Measurements from ENCODE around the gene INPP5B. TPM values are rescaled to one million over a fixed set of nuclear protein-coding genes. Genes with fewer than 3 reads are reported as not detected.
"Not testable (repeated sequence)": the region's sequence is repeated elsewhere in the genome, so short reads cannot be mapped to it uniquely, and the experiment has no call there.

INPP5B gene
- total and polyA plus RNA-seq, 2 of the 13 experiments (the other 11 are each of a cell fraction or from before 2014, with no cell fraction given), result 9.0 to 9.8 TPM

- Histone ChIP-seq H3K79me2 (ENCODE audit: insufficient read depth, low read length) (no peaks in the 10 kb centered on the region), H4K20me1 (ENCODE audit: insufficient read depth, low read length) (no peaks in the 10 kb centered on the region), H3K4me3 (replicated peaks in 1 of 3; ENCODE audit: insufficient read depth in 1 of 3, low read depth in 2 of 3, low read length in 3 of 3) (no peak overlapping the region), H3K9ac (ENCODE audit: insufficient read depth, low read depth, low read length) (no peak overlapping the region), H3K27ac (ENCODE audit: extremely low read length, insufficient read depth, low read length) (no peak overlapping the region), H3K4me2 (ENCODE audit: low read depth, low read length) (no peak overlapping the region), H3K4me1 (ENCODE audit: insufficient read depth, low read length) (no peaks in the 10 kb centered on the region), H3K27me3 (ENCODE audit: control insufficient read depth in 1 of 2, insufficient read depth in 2 of 2, low read length in 2 of 2) (no peaks in the 10 kb centered on the region), H2AFZ (ENCODE audit: low read length) (no peak overlapping the region), H3K36me3 (replicated peaks in 1 of 2; ENCODE audit: control insufficient read depth in 1 of 2, insufficient read depth in 2 of 2, low read length in 2 of 2) (no peaks in the 10 kb centered on the region), H3K9me3 (ENCODE audit: low read length) (no peaks in the 10 kb centered on the region)
- WGBS (ENCODE audit: low lambda C conversion rate), result 92% methylated on average over 8 of the region's 8 CpGs
- POLR2A ChIA-PET, result no interaction called here
- in situ Hi-C loops (cut with HindIII; ENCODE audit: extremely low pct_ligation_motif_present, low pct_unique_long_range_greater_than_20kb) (no loop called here), intact Hi-C loops (cut with micrococcal nuclease; ENCODE audit: unreplicated experiment) (no loop called here)
- no peak for FAIRE-seq
- no TSS peak for BruUV-seq (replicated peaks)
- ATAC-seq, result no peak
- no peak for DNase-seq (ENCODE audit: low spot score)
- CTCF ChIA-PET (ENCODE audit: low intra/inter-chr PET ratio, low total read pairs), result no interaction called here
- TF ChIP-seq ZNF33B (CRISPR knock-in tag; IDR thresholded peaks at IDR 0.05) (no peak), KLF6 (CRISPR knock-in tag; IDR thresholded peaks at IDR 0.05) (no peak), KLF11 (CRISPR knock-in tag; IDR thresholded peaks at IDR 0.05) (no peak), HIC2 (CRISPR knock-in tag; IDR thresholded peaks at IDR 0.05; ENCODE audit: low read depth) (no peak), ISX (CRISPR knock-in tag; conservative IDR thresholded peaks at IDR 0.05) (no peak), FOXM1 (CRISPR knock-in tag; IDR thresholded peaks at IDR 0.05) (no peak), NFE2L2 (IDR thresholded peaks at IDR 0.05; ENCODE audit: low read length) (no peak)
Measured at GRCh38 chr1:37901191-37901892, 45.5 kb downstream of the INPP5B start.

DNA sequence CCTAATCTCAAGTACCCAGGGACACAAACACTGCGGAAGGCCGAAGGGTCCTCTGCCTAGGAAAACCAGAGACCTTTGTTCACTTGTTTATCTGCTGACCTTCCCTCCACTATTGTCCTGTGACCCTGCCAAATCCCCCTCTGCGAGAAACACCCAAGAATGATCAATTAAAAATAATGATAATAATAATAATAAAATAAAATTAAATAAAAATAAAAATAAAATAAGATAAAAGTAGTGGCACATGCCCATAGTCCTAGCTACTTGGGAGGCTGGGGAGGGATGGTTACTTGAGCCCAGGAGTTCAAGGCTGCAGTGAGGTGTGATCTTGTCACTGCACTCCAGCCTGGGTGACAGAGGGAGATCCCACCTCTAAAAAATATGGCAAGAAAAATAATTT is 49.3 kb downstream of the INPP5B start:
- H3K27ac ChIP-seq (ENCODE audit: extremely low read length, insufficient read depth, low read length); H3K79me2 ChIP-seq (ENCODE audit: insufficient read depth, low read length); in situ Hi-C loops (cut with HindIII; ENCODE audit: extremely low pct_ligation_motif_present, low pct_unique_long_range_greater_than_20kb); intact Hi-C loops (cut with micrococcal nuclease; ENCODE audit: unreplicated experiment); H3K4me2 ChIP-seq (ENCODE audit: low read depth, low read length); DNase-seq (ENCODE audit: low spot score); H3K9me3 ChIP-seq (ENCODE audit: low read length); H4K20me1 ChIP-seq (ENCODE audit: insufficient read depth, low read length); ATAC-seq; BruUV-seq (replicated peaks); CTCF ChIA-PET (ENCODE audit: low intra/inter-chr PET ratio, low total read pairs); H3K4me3 ChIP-seq (replicated peaks in 1 of 3; ENCODE audit: insufficient read depth in 1 of 3, low read depth in 2 of 3, low read length in 3 of 3); H3K36me3 ChIP-seq (replicated peaks in 1 of 2; ENCODE audit: control insufficient read depth in 1 of 2, insufficient read depth in 2 of 2, low read length in 2 of 2); FAIRE-seq; H3K9ac ChIP-seq (ENCODE audit: insufficient read depth, low read depth, low read length); H3K27me3 ChIP-seq (ENCODE audit: control insufficient read depth in 1 of 2, insufficient read depth in 2 of 2, low read length in 2 of 2); POLR2A ChIA-PET; H2AFZ ChIP-seq (ENCODE audit: low read length); H3K4me1 ChIP-seq (ENCODE audit: insufficient read depth, low read length): not testable (repeated sequence)
- 98% methylated on average over 3 of the region's 3 CpGs for WGBS (ENCODE audit: low lambda C conversion rate)
